ENCODE measurements around the gene SIX5.

GRCh38 chr19:45769821-45770191, 754 bp upstream of the SIX5 start:
- no peak for TF ChIP-seq CTCF (conservative IDR thresholded peaks at IDR 0.05; ENCODE audit: low read depth, low read length)
- no peak for TF ChIP-seq EZH2 (IDR thresholded peaks at IDR 0.05; ENCODE audit: low read length, unreplicated experiment)
- TF ChIP-seq EZH2phosphoT487 (IDR thresholded peaks at IDR 0.05; ENCODE audit: borderline replicate concordance, low read length), result no peak
